K562 treated with DMSO at 1 percent for 48 hours (cell line): ENCODE data around the gene MS4A4A. TPM values are rescaled to one million over a fixed set of nuclear protein-coding genes. Genes with fewer than 3 reads are reported as not detected.

Source experiments
- total RNA-seq: library from RNA; unstranded; fragments of 300-600 nt; gene quantifications from 2 replicates; pipeline ENCODE4 v1.2.3, GENCODE V29; 2022; ENCODE audit warnings: low replicate concordance; ENCODE audit errors: extremely low read depth

The MS4A4A gene
- total RNA-seq: not detected in 2 replicates

DNA sequence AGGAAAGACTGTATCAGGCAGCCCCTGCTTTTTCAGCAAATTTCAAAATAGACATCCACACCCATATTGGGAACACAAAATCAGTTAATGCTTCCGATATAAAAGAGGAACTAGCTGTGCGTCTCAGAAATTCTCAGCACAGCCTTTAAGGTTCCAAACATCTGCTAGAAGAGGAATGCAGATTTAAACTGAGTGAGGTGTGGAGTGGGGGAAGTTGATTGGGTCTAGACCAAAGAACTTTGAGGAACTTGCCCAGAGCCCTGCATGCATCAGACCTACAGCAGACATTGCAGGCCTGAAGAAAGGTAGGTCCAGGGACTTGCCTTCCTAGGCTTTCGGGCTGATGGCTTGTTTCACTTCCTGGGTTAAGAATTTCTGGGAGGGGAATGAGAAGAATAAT is at the start of gene MS4A4A:
TSS of gene MS4A4A (plus strand) at position 255 of the 400 bp plus-strand sequence. CDS start at position 265, 10 bp downstream.

DNA sequence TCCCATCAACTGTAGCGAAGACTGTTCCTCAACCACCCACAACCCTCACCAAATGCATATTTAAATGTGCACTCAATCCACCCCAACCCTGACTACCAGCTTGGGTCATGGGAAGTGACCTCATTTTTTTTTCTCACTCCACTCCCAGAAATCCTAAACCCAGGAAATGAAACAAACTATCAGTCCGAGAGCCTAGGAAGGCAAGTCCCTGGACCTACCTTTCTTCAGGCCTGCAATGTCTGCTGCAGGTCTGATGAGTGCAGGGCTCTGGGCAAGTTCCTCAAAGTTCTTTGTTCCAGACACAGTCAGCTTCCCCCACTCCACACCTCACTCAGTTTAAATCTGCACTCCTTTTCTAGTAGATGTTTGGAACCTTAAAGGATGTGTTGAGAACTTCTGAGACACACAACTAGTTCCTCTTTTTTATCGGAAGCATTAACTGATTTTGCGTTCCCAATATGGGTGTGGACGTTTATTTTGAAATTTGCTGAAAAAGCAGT is 37.7 kb upstream of the MS4A4A start, which contains the start of gene MS4A4E:
TSS of gene MS4A4E (minus strand) at position 398 of the 500 bp plus-strand sequence. CDS start 13,082 bp downstream, outside the sequence.

DNA sequence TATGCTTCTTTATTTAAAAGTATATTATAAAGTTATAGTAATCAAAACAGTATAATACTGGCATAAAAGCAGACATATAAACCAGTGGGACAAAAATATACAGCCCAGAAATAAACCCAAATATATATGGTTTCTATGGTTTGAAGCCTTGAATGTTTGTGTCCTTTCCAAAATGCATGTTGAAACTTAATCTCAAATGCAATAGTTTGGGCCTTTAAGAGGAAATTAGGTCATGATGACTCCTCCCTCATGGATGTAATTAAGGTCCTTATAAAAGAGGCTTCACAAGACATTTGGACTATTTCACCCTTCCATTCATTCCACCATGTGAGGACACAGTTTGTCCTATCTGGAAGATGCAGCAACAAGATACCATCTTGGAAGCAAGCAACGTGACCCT is 46.5 kb downstream of the MS4A4A start, which contains the start of gene MS4A6E:
TSS of gene MS4A6E (plus strand) at position 301 of the 400 bp plus-strand sequence. CDS start 7,641 bp downstream, outside the sequence.

Other genes with a start within 250 kb of the MS4A4A start
- gene OOSP2, start 240.3 kb upstream of the MS4A4A start, total RNA-seq: not detected in 2 replicates
- not detected in 2 replicates for gene MS4A3, start 224.0 kb upstream of the MS4A4A start, total RNA-seq
- gene MS4A2, start 192.0 kb upstream of the MS4A4A start, total RNA-seq: not detected in 2 replicates
- gene MS4A6A, start 97.6 kb upstream of the MS4A4A start, total RNA-seq: not detected in 2 replicates
- not detected in 2 replicates for gene MS4A4E, start 37.5 kb upstream of the MS4A4A start, total RNA-seq
- not detected in 2 replicates for gene MS4A6E, start 46.6 kb downstream of the MS4A4A start, total RNA-seq
- gene MS4A7, start 97.9 kb downstream of the MS4A4A start, total RNA-seq: not detected in 2 replicates
- gene MS4A14, start 115.8 kb downstream of the MS4A4A start, total RNA-seq: not detected in 2 replicates
- gene MS4A5, start 148.9 kb downstream of the MS4A4A start, total RNA-seq: not detected in 2 replicates
- gene MS4A1, start 175.2 kb downstream of the MS4A4A start, total RNA-seq: not detected in 2 replicates
- gene MS4A12, start 212.1 kb downstream of the MS4A4A start, total RNA-seq: not detected in 2 replicates
- gene MS4A13, start 234.7 kb downstream of the MS4A4A start, total RNA-seq: not detected in 2 replicates